A204.1 (cell line): ENCODE measurements around the gene CLCN6.

Source experiments
- FAIRE-seq: peaks from 2 replicates; lab custom pipeline; 2012; peaks lifted over from hg19 to GRCh38; lab: Jason Lieb, UNC

CLCN6 gene

DNA sequence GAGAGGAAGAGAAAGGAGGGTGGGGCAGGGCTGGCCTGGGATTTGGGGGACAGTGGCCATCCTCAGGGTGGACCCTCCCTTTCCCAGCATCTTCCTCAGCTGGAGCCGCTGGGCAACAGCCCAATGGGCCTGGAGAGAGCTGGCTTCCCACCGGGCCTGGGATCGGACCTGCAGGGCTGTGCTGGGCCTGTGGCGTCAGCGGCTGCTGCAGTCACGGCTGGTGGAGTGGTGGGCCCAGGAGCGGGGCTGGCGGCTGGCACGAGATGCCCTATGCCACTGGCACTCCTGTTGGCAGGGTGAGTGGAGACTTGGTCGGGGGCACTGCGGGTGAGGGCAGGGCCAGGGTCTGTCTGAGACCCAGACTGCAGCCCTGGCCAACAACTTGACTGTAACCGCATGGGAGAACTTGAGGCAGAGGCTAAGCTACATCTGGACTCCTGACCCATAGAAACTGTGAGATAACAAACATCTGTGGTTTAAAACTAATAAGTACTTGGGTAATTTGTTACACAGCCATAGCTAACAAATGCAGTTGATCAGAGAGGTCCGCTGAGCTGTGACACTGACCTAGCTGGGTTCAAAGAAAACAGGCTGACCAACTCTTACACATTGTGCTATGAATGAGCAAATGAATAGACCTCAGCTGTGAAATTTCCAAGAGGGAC lies 26.1 kb upstream of the CLCN6 start:
- no peak for FAIRE-seq

GRCh38 chr1:11780380-11781147 lies 25.4 kb upstream of the CLCN6 start:
- FAIRE-seq: no peak

DNA sequence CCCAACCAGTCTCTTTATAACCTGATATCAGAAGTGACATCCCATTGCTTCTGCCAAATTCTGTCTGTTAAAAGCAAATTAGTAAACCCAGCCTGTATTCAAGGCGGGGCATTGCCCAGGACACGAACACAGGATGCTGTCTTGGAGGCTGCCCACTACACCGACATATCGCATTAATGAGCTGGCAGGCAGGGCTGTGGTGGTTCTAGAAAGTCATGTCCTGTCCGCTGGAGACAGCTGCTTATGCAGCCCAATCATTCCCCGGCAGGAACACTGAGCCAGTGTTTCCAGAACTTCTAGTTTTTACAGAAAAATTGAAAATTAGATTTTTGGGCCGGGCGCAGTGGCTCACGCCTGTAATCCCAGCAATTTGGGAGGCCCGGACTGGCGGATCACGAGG lies 24.7 kb upstream of the CLCN6 start:
- FAIRE-seq: no peak

- no peak for FAIRE-seq
These were observed 23.8 kb upstream of the CLCN6 start for GRCh38 chr1:11782127-11782708.

DNA sequence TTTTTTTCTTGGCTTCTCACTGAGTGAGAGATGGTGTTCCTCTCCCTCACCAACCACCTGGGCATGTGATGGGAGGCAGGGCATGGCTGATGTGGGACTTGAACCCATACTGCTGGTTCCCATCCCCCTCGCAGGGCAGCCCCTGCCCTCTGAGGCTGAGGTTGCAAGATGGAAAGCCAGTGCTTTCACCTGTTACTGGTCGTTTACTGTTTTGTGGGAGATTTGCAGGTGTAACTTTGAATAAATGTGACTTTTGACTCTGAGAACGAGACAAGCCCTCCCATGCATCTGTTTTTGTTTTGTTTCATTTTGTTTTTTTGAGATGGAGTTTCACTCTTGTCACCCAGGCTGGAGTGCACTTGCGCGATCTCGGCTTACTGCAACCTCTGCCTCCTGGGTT lies 22.4 kb upstream of the CLCN6 start:
- no peak for FAIRE-seq

GRCh38 chr1:11784256-11784992 lies 21.6 kb upstream of the CLCN6 start:
- no peak for FAIRE-seq

GRCh38 chr1:11784993-11785769 lies 20.8 kb upstream of the CLCN6 start:
- FAIRE-seq: no peak

DNA sequence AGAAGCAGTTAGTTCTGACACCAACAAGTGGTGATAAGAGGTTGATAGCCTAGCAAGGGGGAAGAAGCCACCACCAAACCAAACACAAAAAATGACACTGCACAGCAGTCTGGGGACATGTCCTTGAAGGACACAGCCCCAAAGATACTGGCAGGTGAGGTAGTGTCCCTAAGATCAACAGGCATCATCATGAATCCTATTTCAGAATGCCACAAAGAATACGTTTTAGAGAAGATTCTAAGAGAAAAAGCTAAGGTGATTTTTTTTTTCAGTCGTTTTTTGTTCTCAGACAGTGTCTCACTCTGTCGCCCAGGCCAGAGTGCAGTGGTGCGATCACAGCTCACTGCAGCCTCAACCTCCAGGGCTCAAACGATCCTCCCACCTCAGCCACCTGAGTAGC lies 19.8 kb upstream of the CLCN6 start:
- no peak for FAIRE-seq

GRCh38 chr1:11787251-11787803 lies 18.7 kb upstream of the CLCN6 start:
- FAIRE-seq: no peak

GRCh38 chr1:11787804-11788436 lies 18.1 kb upstream of the CLCN6 start:
- FAIRE-seq: no peak

- no peak for FAIRE-seq
These were observed 17.4 kb upstream of the CLCN6 start for GRCh38 chr1:11788549-11789053.

DNA sequence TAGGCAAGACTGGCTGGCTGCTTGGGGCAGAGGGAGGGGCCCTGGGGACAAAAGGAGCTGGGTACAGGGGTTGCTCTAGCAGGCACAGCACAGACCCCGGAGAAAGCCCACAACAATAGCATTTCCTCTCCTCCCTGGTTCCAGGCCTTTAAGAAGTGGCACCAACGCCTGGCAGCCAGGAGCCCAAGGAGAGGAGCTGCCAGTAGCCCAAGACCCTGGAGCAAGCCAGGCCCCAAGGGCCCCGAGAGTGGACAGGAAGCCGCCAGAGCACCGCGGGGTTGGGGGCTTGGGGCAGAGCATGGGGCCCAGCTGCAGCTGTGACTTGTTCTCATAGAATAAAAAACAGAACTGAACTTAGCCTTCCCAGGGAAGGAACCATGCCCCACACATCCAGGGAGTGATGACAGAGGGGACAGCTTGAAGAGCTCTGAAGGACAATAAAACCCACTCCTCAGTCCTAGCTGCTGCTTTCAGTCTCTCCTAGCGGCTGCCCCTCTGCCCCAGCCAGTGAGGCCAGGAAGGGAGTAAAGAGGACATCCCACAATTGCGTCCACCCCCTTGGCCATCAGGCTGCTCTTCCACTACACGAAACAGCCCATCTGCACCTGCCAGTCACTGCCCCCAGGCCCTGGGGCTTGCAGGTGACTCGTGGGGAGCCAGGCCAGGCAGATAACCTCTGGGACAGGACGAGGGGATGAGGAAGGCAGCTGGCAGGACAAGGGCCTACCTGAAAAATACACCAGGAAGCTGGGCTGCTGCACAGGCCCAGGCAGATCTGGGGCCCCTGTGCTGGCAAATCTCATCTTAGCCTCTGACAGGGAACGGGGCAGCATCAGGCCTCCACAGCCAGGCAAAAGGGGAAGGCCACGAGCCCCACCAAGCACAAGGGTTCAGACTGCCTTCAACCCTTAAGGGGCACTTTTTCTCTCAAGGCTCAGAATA lies 16.6 kb upstream of the CLCN6 start:
- FAIRE-seq: no peak

GRCh38 chr1:11790101-11790879 lies 15.7 kb upstream of the CLCN6 start:
- no peak for FAIRE-seq

GRCh38 chr1:11790880-11791715 lies 14.9 kb upstream of the CLCN6 start:
- no peak for FAIRE-seq

- no peak for FAIRE-seq
These were observed 13.9 kb upstream of the CLCN6 start for GRCh38 chr1:11792106-11792505.

DNA sequence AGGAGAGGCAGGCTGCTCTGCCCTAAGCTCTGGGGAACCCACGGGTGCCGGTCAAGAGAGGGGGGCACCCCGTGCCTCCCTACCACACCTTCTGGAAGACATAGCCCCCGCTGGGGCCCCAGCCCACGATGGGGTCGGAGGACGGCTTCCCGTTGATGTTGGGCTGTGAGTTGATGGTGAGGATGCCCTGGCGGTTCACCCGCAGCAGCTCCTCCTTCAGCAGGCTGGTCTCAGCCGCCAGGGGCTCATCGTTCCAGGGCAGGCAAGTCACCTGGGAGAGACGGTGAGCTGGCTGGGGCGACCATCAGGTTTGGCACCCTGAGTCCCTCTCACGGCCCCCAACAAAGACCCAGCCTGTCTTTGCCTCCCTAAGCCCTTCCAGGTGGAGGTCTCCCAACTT lies 12.2 kb upstream of the CLCN6 start:
- FAIRE-seq: no peak

DNA sequence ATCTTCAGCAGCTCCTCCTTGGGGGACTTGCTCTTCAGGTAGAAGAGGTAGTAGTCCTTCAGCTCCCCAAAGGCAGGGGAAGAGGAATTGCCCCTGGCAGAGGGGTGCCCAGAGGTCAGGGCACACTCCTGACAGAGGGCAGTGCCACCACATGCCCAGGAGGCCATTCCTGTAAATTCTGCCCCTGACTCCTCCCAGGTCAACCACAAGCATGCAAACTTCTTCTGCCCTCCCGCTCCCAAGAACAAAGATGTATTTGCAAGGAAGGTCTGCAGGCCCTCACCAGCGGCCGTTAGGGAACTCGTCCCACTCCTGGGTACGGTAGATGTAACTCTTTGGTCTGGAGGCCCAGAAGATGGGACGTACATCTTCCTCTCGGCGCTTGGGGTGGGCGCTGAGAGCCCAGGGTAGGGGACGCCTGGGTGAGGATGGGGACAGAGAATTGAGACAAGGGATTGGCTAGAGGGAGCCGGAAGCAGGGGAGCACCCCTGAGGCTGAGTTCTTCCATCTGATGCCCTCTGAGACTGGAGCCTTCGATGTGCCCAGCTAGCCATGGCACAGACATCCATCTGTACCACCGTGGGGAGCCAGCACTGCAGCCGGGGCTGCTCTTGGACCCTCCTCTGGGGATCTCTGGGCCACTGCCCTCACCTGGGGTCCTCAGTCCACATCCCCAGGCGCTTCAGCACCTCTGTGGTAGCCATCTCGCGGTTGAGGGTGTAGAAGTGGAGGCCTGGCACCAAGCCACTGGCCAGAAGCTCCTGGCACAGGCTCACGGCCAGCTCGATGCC lies 11.3 kb upstream of the CLCN6 start:
- no peak for FAIRE-seq
